Muscle of leg (tissue), 11 donors: ENCODE measurements around the gene PDIA6. TPM values are rescaled to one million over a fixed set of nuclear protein-coding genes. Genes with fewer than 3 reads are reported as not detected.

ENCODE experiments used
- DNase-seq: peaks from one replicate; pipeline ENCODE4 v3.0.0; 2013
- H3K27ac ChIP-seq: one replicate; pipeline ENCODE4 v1.5.1; 2013; ENCODE audit warnings: mild to moderate bottlenecking, low read length, control low read depth
- H3K27me3 ChIP-seq: one replicate; pipeline ENCODE4 v1.6.1; 2013; ENCODE audit warnings: low read length; ENCODE audit not compliant: control insufficient read depth, insufficient read depth
- H3K36me3 ChIP-seq: one replicate; pipeline ENCODE4 v1.6.1; 2013; ENCODE audit warnings: low read length; ENCODE audit not compliant: control insufficient read depth, insufficient read depth
- H3K4me1 ChIP-seq: one replicate; pipeline ENCODE4 v1.6.1; 2013; ENCODE audit warnings: low read length; ENCODE audit not compliant: control insufficient read depth, insufficient read depth
- H3K4me3 ChIP-seq: one replicate; pipeline ENCODE4 v1.5.1; 2013; ENCODE audit warnings: low read length, control low read depth
- H3K9me3 ChIP-seq: replicated peaks from 2 replicates; pipeline ENCODE4 v1.6.1; 2013; ENCODE audit warnings: low read depth, low read length; ENCODE audit not compliant: control insufficient read depth
- WGBS: methylation state at CpG from one replicate; pipeline ENCODE4 v1.1.5; 2013; ENCODE audit warnings: missing lambda C conversion rate; ENCODE audit not compliant: insufficient coverage; 5-methylcytosine and 5-hydroxymethylcytosine counted together
- polyA plus RNA-seq, 8 donors: library from polyadenylated mRNA; unstranded; fragments of 120-200 nt; gene quantifications; one replicate each; pipeline versions ENCODE4 v1.2.1 to v1.2.3, GENCODE V29; 2013; ENCODE audit warnings: inconsistent platforms in 1 of 8, low replicate concordance in 1 of 8; ENCODE audit not compliant: insufficient read length in 8 of 8, insufficient read depth in 1 of 8
- total RNA-seq: library from RNA; stranded (reverse); fragments of 120-200 nt; gene quantifications from one replicate; pipeline ENCODE4 v1.2.4, GENCODE V29; 2013

Gene PDIA6
- total and polyA plus RNA-seq, 9 donors: 135 to 208 (median 151) TPM

DNA sequence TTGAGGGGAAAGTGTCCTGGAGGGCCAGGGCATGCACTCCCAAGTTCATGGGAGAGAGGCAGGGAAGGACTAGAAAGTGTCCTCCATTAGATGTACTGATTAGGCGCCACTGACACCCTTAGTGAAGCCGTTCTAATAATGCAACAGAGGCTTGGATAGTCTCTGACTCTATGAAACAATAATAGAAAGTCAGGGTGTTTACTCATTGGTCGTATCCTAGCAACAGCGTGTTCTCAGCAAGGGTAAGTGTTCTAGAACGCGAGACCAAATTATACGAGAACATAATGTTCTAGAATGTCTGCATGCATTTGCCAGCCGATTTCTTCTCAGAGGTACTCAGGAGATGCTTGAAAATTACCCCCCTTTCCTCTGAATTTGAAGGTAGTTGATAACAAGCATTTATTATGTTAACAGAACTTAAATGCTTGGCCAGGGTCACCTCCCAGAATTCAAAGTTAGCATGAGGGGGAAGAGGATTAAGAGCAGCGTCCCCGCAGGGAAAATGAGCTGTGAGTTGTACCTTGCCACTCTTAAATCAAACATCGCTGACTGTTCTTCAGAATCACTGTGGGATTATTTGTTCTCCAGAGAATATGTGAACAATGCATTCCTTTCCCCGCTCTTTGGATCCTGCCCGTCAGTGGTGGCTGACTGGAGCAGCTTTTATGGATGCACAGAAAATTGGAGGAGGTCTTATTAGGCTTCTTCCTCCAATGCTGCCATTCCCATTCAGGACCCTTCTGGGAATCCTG lies 33.7 kb upstream of the PDIA6 start:
- H3K9me3 ChIP-seq: peaks cover 8% of the 10 kb centered on the region
- WGBS: 100% methylated on average over 2 of the region's 13 CpGs
- DNase-seq: no peak
- no peak overlapping the region for H3K4me3 ChIP-seq
- peaks cover 19% of the 10 kb centered on the region for H3K4me1 ChIP-seq
- H3K36me3 ChIP-seq: no peaks in the 10 kb centered on the region
- H3K27ac ChIP-seq: no peak overlapping the region
- H3K27me3 ChIP-seq: peaks cover 3% of the 10 kb centered on the region

DNA sequence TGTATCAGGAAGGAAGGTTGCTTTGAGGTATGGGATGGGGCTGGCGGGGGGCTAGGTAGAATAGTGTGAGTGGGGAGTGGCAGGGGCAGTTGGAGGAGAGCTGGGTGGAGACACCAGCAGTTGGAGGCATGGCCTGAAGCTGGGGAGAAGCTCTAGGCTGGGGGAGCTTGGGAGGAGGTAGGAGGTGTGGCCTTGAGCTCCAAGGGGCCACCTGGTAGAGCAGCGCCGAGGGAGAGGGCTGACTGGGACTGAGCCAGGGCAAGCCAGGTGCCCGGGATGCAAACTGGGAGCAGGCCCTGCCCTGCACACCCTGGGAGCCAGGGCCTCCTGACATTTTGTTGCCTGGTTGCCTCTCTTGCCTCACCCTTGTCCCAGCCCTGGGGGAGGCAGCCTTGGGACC lies 33.1 kb upstream of the PDIA6 start:
- WGBS: 80% methylated on average over 4 of the region's 4 CpGs
- Histone ChIP-seq H3K9me3 (peaks cover 15% of the 10 kb centered on the region), H3K4me3 (no peak overlapping the region), H3K27ac (no peak overlapping the region), H3K27me3 (peaks cover 3% of the 10 kb centered on the region), H3K36me3 (no peaks in the 10 kb centered on the region), H3K4me1 (peaks cover 19% of the 10 kb centered on the region)
- no peak for DNase-seq

DNA sequence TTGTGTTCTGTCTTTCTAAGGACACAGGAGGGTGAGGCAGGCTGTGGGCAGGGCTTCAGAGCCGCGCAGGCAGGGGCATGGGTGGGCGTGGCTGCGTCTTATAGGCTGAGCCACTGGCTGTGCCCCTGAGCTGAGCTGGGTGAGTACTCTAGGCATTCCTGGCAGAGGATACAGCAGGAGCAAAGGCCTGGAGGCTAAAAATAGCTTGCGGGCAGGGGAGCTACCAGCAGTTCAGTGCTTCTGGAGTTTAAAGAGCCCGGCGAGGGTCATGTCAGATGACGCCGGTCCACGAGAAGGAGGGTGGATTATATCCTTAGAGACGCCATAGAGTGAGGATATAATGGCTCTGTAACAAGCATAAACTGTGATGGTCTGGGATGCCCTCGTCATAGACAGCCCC lies 31.5 kb upstream of the PDIA6 start:
- Histone ChIP-seq H3K27me3 (peaks cover 3% of the 10 kb centered on the region), H3K36me3 (no peaks in the 10 kb centered on the region), H3K4me3 (peak overlapping the region; percentile 1), H3K9me3 (peaks cover 16% of the 10 kb centered on the region), H3K4me1 (peaks cover 19% of the 10 kb centered on the region), H3K27ac (peak overlapping the region; percentile 77)
- DNase-seq: peak; percentile 75
- 47% methylated on average over 11 of the region's 12 CpGs for WGBS

DNA sequence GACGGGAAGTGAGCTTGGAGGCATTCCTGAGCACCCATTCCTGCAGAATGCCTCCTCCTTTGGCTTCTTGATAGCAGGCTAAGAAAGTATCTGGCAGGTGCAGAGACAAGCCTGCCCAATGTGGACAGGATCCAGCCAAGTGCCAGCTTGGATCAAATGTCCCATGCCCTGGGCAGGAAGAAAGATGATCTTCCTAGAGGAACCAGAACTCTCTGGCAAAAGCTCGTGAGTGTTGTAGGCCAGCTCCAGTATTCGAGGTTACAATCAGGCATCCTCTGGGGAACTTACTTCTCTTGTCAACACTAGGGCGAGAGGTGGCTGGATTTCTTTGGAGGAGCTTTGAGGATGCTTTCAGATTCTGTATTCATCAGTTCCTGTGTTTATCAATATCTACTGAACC lies 29.9 kb upstream of the PDIA6 start:
- Histone ChIP-seq H3K4me1 (peaks cover 19% of the 10 kb centered on the region), H3K36me3 (no peaks in the 10 kb centered on the region), H3K27ac (no peak overlapping the region), H3K4me3 (no peak overlapping the region), H3K27me3 (peaks cover 3% of the 10 kb centered on the region), H3K9me3 (peaks cover 16% of the 10 kb centered on the region)
- DNase-seq: no peak
- WGBS: 63% methylated on average over 3 of the region's 4 CpGs

DNA sequence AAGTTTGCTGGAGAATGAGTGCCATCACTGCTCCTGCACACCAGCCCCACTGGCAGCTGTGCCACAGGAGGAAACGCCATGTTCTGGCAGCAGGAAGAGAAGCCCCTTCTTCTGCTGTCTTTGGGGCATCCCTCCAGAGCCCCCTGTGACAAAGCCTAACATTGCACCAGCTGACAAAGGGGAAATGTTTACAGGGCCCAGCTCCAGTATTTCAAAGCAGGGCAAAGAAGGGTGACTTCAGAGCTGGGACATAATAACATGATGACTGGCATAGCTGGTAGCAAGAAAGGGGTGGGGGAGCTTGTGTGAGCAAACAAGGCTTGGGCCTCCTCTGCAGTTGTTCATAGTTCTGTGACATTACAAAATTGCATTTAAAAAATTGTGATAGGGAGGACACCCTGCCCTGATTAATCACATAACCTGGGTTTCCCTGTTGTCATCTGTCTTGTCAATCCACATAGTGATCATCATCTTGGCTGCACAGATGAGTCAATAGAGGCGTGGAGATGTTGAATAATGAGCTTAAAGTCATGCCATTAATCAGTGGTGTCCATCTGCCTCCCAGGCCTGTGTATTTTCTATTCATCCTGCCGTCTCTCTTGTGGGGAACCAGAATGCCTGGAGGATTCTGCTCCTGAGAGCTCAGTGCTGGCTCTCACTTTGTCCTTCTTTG lies 29.1 kb upstream of the PDIA6 start:
- H3K4me3 ChIP-seq: no peak overlapping the region
- DNase-seq: no peak
- no peaks in the 10 kb centered on the region for H3K36me3 ChIP-seq
- H3K27me3 ChIP-seq: peaks cover under 1% of the 10 kb centered on the region
- WGBS: 67% methylated on average over 3 of the region's 3 CpGs
- no peak overlapping the region for H3K27ac ChIP-seq
- H3K4me1 ChIP-seq: peaks cover 19% of the 10 kb centered on the region
- peaks cover 16% of the 10 kb centered on the region for H3K9me3 ChIP-seq

DNA sequence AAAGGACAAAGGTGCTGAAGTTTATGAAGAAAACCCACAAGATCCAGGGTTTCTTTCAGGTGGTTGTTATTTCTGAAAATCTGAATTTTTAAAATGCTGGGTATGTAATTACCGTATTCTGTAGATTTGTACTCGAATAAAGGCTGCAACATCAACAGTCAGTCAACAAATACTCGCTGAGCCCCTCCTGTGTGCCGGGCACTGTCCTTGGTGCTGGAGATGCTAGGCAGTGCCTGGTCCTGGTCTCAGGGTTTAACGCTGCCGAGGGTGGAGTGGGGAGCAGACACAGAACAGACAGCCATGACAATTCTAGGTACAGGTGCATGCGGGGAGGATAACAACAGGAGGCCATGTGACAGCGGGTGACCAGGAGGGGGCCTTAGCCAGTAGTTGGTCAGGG lies 27.2 kb upstream of the PDIA6 start:
- no peak overlapping the region for H3K27ac ChIP-seq
- H3K9me3 ChIP-seq: peaks cover 16% of the 10 kb centered on the region
- DNase-seq: peak; percentile 44
- no peaks in the 10 kb centered on the region for H3K27me3 ChIP-seq
- no peak overlapping the region for H3K4me3 ChIP-seq
- 37% methylated on average over 7 of the region's 8 CpGs for WGBS
- no peaks in the 10 kb centered on the region for H3K36me3 ChIP-seq
- peaks cover 18% of the 10 kb centered on the region for H3K4me1 ChIP-seq

DNA sequence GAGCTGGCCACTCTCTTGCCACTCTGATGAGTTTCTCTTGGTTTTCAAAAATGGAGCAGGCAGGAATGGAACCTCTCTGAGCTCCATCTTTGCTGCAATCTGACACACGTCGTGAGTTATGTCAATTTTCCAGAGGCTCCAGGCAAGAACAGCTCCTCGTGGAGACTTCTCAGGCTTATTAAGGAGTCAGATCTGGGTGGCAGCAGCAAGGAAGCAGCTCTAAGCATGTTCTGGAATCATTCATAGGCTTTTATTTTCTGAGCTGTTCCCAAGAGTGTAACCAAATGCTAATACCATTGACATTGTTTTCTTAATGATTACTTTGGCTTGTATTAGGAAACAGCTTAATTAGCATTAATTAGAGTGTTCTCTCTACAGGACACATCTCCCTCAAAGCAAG lies 26.1 kb upstream of the PDIA6 start:
- Histone ChIP-seq H3K4me3 (no peak overlapping the region), H3K36me3 (no peaks in the 10 kb centered on the region), H3K27me3 (peaks cover under 1% of the 10 kb centered on the region), H3K27ac (no peak overlapping the region), H3K4me1 (peaks cover 15% of the 10 kb centered on the region), H3K9me3 (peaks cover 16% of the 10 kb centered on the region)
- no peak for DNase-seq
- 29% methylated on average over 3 of the region's 3 CpGs for WGBS

DNA sequence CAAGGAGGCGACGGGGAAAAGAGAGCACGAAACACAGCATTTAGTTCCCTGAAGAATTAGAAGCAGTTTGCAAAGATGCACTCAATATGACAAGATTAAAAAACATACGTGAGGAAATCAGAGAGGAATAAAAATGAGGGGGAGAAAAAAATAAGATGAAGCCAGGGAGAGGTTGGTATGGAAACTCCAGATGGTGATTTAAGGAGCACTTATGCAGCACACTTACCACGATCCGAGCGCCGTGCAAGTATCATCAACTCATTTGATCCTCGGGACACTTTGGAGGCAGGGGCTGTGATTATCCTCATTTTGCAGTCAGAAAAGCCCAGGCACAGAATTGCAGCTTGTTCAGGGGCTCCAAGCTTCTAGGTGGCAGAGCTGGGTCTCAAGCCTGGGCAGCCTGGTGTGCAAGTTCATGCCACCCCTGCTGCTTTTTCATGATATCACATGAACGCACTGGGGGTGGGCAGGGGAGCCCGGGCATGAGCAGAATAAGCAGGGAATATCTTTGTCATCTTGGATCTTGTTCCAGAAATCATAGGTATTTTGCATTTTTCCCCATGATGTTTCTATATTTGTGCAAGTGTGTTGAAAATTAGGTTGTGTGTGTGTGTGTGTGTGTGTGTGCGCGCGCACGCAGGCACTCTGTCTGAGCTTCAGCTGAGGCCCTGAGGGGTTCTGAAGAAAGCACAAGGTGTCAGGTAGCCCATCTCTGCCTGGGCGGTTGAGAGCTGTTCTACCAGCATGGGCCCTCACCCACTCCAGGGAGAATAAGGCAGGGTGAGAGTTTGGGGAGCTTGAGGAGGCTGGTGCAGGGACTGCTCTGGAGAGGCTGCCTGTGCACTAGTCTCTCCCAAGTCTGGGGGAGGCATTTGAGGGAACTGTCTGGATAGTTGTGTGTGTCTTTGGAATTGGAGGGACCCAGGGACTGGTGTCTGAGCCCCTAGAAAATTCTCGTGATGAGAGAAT lies 25.0 kb upstream of the PDIA6 start:
- no peak overlapping the region for H3K4me3 ChIP-seq
- H3K36me3 ChIP-seq: no peaks in the 10 kb centered on the region
- peaks cover 10% of the 10 kb centered on the region for H3K4me1 ChIP-seq
- peaks cover 16% of the 10 kb centered on the region for H3K9me3 ChIP-seq
- WGBS: 62% methylated on average over 13 of the region's 17 CpGs
- H3K27ac ChIP-seq: no peak overlapping the region
- peaks cover 8% of the 10 kb centered on the region for H3K27me3 ChIP-seq
- DNase-seq: no peak

DNA sequence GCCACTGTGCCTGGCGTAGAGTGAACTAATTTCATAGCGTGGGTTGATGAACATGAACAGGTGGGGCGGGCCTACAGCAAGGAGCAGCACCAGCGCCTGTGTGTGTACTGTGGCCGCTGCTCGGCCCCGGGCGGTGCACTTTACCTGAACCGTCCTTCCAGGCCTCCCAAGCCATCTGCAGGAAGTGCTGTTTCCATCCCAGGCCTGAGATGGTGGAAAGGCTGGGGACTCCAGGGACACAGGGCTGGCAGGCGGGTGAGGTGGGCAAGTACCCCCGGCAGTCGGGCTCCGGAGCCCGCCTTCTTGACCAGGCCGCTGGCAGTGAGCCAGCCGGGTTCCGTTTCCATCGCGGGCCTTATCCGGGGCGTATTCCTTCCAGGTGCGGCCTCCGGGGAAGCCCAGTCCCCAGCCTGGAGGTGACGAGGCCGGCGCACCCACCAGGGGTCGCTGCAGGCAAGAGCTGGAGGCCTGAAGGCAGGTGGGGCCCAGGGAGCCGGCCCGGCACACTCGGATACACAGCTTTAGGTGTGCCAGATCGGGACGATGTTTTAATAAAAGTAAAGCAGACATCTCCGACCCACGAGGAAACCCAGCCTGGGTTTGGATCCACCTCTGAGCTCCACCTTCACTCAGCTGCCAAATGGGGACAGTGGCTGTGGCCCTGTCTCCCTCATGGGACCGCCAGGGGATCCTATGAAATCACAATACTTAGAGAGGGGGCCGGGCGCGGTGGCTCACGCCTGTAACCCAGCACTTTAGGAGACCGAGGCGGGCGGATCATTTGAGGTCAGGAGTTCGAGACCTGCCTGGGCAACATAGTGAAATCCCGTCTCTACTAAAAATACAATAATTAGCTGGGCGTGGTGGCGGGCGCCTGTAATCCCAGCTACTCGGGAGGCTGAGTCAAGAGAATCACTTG lies 22.7 kb upstream of the PDIA6 start:
- Histone ChIP-seq H3K36me3 (no peaks in the 10 kb centered on the region), H3K27me3 (peaks cover 23% of the 10 kb centered on the region), H3K27ac (no peak overlapping the region), H3K4me3 (no peak overlapping the region), H3K9me3 (no peaks in the 10 kb centered on the region), H3K4me1 (peaks cover 10% of the 10 kb centered on the region)
- no peak for DNase-seq
- WGBS: 36% methylated on average over 45 of the region's 48 CpGs
